GM23338 (cell line): ENCODE results near the gene SLU7. TPM values are rescaled to one million over a fixed set of nuclear protein-coding genes. Genes with fewer than 3 reads are reported as not detected.
A peak's percentile ranks its signal among the peaks of the same experiment; 100 is the strongest.

Experiments used
- ATAC-seq: fragments of 200-7000 bp; cut with Tn5 transposase; 3 replicates; pipeline ENCODE4 v1.9.1; 2020
- DNase-seq: peaks from one replicate; pipeline ENCODE4 v3.0.0-alpha.2; 2015; ENCODE audit warnings: low spot score
- H2AFZ ChIP-seq: fragments of 200-600 bp; sonication (generic); 2 replicates; pipeline ENCODE4 v1.8.0; 2016; ENCODE audit warnings: antibody characterized with exemption, mild to moderate bottlenecking, moderate library complexity
- H3F3A ChIP-seq: fragments of 200-600 bp; sonication (generic); replicated peaks from 2 replicates; pipeline ENCODE4 v1.8.0; 2017; ENCODE audit warnings: antibody characterized with exemption, mixed run types, low read depth
- H3K27ac ChIP-seq: fragments of 200-600 bp; sonication (generic); 2 replicates; pipeline ENCODE4 v1.6.1; 2016; ENCODE audit warnings: low read depth
- H3K27me3 ChIP-seq: fragments of 200-600 bp; sonication (generic); 2 replicates; pipeline ENCODE4 v1.8.0; 2016; ENCODE audit warnings: mild to moderate bottlenecking, mixed run types, moderate library complexity; ENCODE audit not compliant: insufficient read depth
- H3K36me3 ChIP-seq: fragments of 200-600 bp; sonication (generic); 2 replicates; pipeline ENCODE4 v1.8.0; 2016; ENCODE audit warnings: mild to moderate bottlenecking; ENCODE audit not compliant: insufficient read depth
- H3K4me1 ChIP-seq: fragments of 200-600 bp; sonication (generic); 2 replicates; pipeline ENCODE4 v1.8.0; 2016; ENCODE audit warnings: mild to moderate bottlenecking, moderate library complexity; ENCODE audit not compliant: insufficient read depth
- H3K4me2 ChIP-seq: fragments of 200-600 bp; sonication (generic); 2 replicates; pipeline ENCODE4 v1.7.1; 2017; ENCODE audit warnings: mixed run types
- H3K4me3 ChIP-seq: fragments of 200-600 bp; sonication (generic); 2 replicates; pipeline ENCODE4 v1.6.1; 2016; ENCODE audit warnings: mixed run types
- H3K79me2 ChIP-seq: fragments of 200-600 bp; sonication (generic); replicated peaks from 2 replicates; pipeline ENCODE4 v1.8.0; 2017; ENCODE audit warnings: mild to moderate bottlenecking; ENCODE audit not compliant: insufficient read depth
- H3K9me2 ChIP-seq: fragments of 200-600 bp; sonication (generic); 2 replicates; pipeline ENCODE4 v1.8.0; 2017; ENCODE audit not compliant: insufficient read depth
- H4K20me1 ChIP-seq: fragments of 200-600 bp; sonication (generic); replicated peaks from 2 replicates; pipeline ENCODE4 v1.8.0; 2017; ENCODE audit warnings: mild to moderate bottlenecking; ENCODE audit not compliant: insufficient read depth
- H3K27ac Mint-ChIP-seq: 2 replicates; pipeline ENCODE4 v1.8.0; 2020; ENCODE audit warnings: inconsistent platforms, mild to moderate bottlenecking, moderate library complexity, mixed read lengths
- H3K27me3 Mint-ChIP-seq: 3 replicates; pipeline ENCODE4 v1.8.0; 2022; ENCODE audit warnings: low read depth, mild to moderate bottlenecking, moderate library complexity, mixed read lengths, inconsistent platforms; ENCODE audit not compliant: insufficient read depth, poor library complexity
- H3K36me3 Mint-ChIP-seq: 3 replicates; pipeline ENCODE4 v1.8.0; 2021; ENCODE audit warnings: low read depth, mild to moderate bottlenecking, inconsistent platforms, moderate library complexity, mixed read lengths
- H3K4me1 Mint-ChIP-seq: 3 replicates; pipeline ENCODE4 v1.8.0; 2020; ENCODE audit warnings: mild to moderate bottlenecking, inconsistent platforms, mixed read lengths
- H3K4me3 Mint-ChIP-seq: 3 replicates; pipeline ENCODE4 v1.8.0; 2021; ENCODE audit warnings: moderate library complexity, mild to moderate bottlenecking, inconsistent platforms, mixed read lengths
- H3K9me3 Mint-ChIP-seq: 3 replicates; pipeline ENCODE4 v1.8.0; 2020; ENCODE audit warnings: moderate library complexity, mild to moderate bottlenecking, inconsistent platforms, mixed read lengths
- CREB1 ChIP-seq: fragments of 250-450 bp; sonication (Bioruptor Pico); IDR thresholded peaks from 2 replicates; pipeline ENCODE4 v1.5.0; 2020; ENCODE audit warnings: low read depth, mild to moderate bottlenecking, moderate library complexity
- EZH2 ChIP-seq: fragments of 200-600 bp; sonication (generic); IDR thresholded peaks from one replicate; pipeline ENCODE4 v1.8.0; 2017; ENCODE audit warnings: antibody characterized with exemption, mild to moderate bottlenecking, low read depth; ENCODE audit not compliant: unreplicated experiment
- EZH2phosphoT487 ChIP-seq: fragments of 200-600 bp; sonication (generic); IDR thresholded peaks from one replicate; pipeline ENCODE4 v1.8.1; 2018; ENCODE audit warnings: antibody characterized with exemption; ENCODE audit not compliant: unreplicated experiment
- JUNB ChIP-seq: IDR thresholded peaks from one replicate; pipeline ENCODE4 v1.6.1; 2016; ENCODE audit warnings: antibody characterized with exemption; ENCODE audit not compliant: unreplicated experiment
- NANOG ChIP-seq: IDR thresholded peaks from 2 replicates; pipeline ENCODE4 v1.6.1; 2016; ENCODE audit warnings: antibody characterized with exemption, borderline replicate concordance
- POLR2AphosphoS5 ChIP-seq: IDR thresholded peaks from 2 replicates; pipeline ENCODE4 v1.6.1; 2016; ENCODE audit warnings: antibody characterized with exemption, low read depth
- STAT1 ChIP-seq: IDR thresholded peaks from one replicate; pipeline ENCODE4 v1.6.1; 2016; ENCODE audit warnings: antibody characterized with exemption; ENCODE audit not compliant: unreplicated experiment
- ZNF114 ChIP-seq: fragments of 250-450 bp; sonication (Bioruptor Pico); IDR thresholded peaks from 2 replicates; pipeline ENCODE4 v1.5.0; 2020; ENCODE audit warnings: mild to moderate bottlenecking, moderate library complexity
- ZNF331 ChIP-seq: fragments of 250-450 bp; sonication (Bioruptor Pico); IDR thresholded peaks from 2 replicates; pipeline ENCODE4 v1.5.0; 2020; ENCODE audit warnings: low read depth, mild to moderate bottlenecking, moderate library complexity
- polyA plus RNA-seq: library from polyadenylated mRNA; unstranded; fragments of >200 nt; fragmentation: Nextera tagmentation; extraction: Ambion mirVana; gene quantifications from 2 replicates; pipeline ENCODE4 v1.2.1, GENCODE V29; 2016
- total RNA-seq: library from RNA; depleted of rRNA; stranded (reverse); fragments of >200 nt; shearing (Covaris generic); gene quantifications from 2 replicates; pipeline ENCODE4 v1.2.3, GENCODE V29; 2014
- TF ChIP-seq, protein P1 (sequence below), 2 experiments: fragments of 200-600 bp in 1 of 2; sonication (generic) in 1 of 2; conservative IDR thresholded peaks; 2 replicates each; pipeline versions ENCODE4 v1.5.1 to v1.6.1; 2016 to 2017; ENCODE audit warnings: antibody characterized with exemption in 2 of 2, low read depth in 2 of 2, mild to moderate bottlenecking in 2 of 2, moderate library complexity in 1 of 2
- TF ChIP-seq, protein P2 (sequence below): IDR thresholded peaks from one replicate; pipeline ENCODE4 v1.6.1; 2018; ENCODE audit warnings: antibody characterized with exemption; ENCODE audit not compliant: unreplicated experiment
- TF ChIP-seq, protein P3 (sequence below): fragments of 250-450 bp; sonication (Bioruptor Pico); IDR thresholded peaks from 2 replicates; pipeline ENCODE4 v1.5.0; 2020; ENCODE audit warnings: mild to moderate bottlenecking, moderate library complexity
- TF ChIP-seq, protein P4 (sequence below): IDR thresholded peaks from 2 replicates; pipeline ENCODE4 v1.6.1; 2016; ENCODE audit warnings: antibody characterized with exemption

SLU7 gene
- total and polyA plus RNA-seq, 2 experiments from 2014 or later, result 27.0 to 47.5 TPM

DNA sequence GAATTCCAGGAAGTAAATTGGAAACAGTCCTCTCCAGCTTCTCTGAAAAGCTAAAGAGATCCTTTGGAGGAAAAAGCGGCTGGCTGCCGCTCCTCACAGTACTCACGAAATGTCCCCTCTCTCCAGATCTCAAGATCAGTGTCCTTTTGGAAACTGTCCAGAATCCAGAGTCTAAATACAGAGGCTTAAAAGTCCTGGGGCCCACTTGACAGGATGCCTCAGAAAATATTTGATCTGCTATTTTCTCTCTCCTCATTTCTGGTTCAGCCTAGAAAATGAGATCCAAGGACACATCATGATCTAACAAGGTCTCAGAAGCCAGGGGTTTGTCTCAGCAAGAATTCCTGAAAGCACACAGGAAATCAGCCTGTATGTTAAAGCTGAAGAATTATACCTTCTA lies 55.7 kb downstream of the SLU7 start:
- Histone ChIP-seq H3K27me3 (no peaks in the 10 kb centered on the region), H3K27ac (no peak overlapping the region), H3K4me2 (no peak overlapping the region), H4K20me1 (no peaks in the 10 kb centered on the region), H3K4me3 (no peak overlapping the region), H3K79me2 (no peaks in the 10 kb centered on the region), H3K4me1 (peaks cover 9% of the 10 kb centered on the region; the same call in 1 of the 2 replicates), H3K9me2 (no peaks in the 10 kb centered on the region), H3K36me3 (no peaks in the 10 kb centered on the region), H2AFZ (peak overlapping the region; percentile 86; the same call in 1 of the 2 replicates), H3F3A (no peaks in the 10 kb centered on the region)
- Mint-ChIP-seq H3K27me3 (peaks cover 2% of the 10 kb centered on the region), H3K4me1 (peaks cover 11% of the 10 kb centered on the region), H3K36me3 (no peaks in the 10 kb centered on the region), H3K4me3 (no peak overlapping the region), H3K27ac (no peak overlapping the region), H3K9me3 (no peaks in the 10 kb centered on the region)
- TF ChIP-seq ZNF114, result no peak
- TF ChIP-seq CREB1 (CRISPR knock-in tag), result no peak
- TF ChIP-seq, protein P1, sequence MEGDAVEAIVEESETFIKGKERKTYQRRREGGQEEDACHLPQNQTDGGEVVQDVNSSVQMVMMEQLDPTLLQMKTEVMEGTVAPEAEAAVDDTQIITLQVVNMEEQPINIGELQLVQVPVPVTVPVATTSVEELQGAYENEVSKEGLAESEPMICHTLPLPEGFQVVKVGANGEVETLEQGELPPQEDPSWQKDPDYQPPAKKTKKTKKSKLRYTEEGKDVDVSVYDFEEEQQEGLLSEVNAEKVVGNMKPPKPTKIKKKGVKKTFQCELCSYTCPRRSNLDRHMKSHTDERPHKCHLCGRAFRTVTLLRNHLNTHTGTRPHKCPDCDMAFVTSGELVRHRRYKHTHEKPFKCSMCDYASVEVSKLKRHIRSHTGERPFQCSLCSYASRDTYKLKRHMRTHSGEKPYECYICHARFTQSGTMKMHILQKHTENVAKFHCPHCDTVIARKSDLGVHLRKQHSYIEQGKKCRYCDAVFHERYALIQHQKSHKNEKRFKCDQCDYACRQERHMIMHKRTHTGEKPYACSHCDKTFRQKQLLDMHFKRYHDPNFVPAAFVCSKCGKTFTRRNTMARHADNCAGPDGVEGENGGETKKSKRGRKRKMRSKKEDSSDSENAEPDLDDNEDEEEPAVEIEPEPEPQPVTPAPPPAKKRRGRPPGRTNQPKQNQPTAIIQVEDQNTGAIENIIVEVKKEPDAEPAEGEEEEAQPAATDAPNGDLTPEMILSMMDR (conservative IDR thresholded peaks at IDR 0.05; ENCODE audit: low read depth in 2 of 2), result no peak
- TF ChIP-seq STAT1, result no peak
- no peak for TF ChIP-seq POLR2AphosphoS5
- TF ChIP-seq, protein P2, sequence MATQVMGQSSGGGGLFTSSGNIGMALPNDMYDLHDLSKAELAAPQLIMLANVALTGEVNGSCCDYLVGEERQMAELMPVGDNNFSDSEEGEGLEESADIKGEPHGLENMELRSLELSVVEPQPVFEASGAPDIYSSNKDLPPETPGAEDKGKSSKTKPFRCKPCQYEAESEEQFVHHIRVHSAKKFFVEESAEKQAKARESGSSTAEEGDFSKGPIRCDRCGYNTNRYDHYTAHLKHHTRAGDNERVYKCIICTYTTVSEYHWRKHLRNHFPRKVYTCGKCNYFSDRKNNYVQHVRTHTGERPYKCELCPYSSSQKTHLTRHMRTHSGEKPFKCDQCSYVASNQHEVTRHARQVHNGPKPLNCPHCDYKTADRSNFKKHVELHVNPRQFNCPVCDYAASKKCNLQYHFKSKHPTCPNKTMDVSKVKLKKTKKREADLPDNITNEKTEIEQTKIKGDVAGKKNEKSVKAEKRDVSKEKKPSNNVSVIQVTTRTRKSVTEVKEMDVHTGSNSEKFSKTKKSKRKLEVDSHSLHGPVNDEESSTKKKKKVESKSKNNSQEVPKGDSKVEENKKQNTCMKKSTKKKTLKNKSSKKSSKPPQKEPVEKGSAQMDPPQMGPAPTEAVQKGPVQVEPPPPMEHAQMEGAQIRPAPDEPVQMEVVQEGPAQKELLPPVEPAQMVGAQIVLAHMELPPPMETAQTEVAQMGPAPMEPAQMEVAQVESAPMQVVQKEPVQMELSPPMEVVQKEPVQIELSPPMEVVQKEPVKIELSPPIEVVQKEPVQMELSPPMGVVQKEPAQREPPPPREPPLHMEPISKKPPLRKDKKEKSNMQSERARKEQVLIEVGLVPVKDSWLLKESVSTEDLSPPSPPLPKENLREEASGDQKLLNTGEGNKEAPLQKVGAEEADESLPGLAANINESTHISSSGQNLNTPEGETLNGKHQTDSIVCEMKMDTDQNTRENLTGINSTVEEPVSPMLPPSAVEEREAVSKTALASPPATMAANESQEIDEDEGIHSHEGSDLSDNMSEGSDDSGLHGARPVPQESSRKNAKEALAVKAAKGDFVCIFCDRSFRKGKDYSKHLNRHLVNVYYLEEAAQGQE, result no peak
- no peak for TF ChIP-seq EZH2
- no peak for TF ChIP-seq NANOG
- TF ChIP-seq ZNF331, result no peak
- TF ChIP-seq, protein P3, sequence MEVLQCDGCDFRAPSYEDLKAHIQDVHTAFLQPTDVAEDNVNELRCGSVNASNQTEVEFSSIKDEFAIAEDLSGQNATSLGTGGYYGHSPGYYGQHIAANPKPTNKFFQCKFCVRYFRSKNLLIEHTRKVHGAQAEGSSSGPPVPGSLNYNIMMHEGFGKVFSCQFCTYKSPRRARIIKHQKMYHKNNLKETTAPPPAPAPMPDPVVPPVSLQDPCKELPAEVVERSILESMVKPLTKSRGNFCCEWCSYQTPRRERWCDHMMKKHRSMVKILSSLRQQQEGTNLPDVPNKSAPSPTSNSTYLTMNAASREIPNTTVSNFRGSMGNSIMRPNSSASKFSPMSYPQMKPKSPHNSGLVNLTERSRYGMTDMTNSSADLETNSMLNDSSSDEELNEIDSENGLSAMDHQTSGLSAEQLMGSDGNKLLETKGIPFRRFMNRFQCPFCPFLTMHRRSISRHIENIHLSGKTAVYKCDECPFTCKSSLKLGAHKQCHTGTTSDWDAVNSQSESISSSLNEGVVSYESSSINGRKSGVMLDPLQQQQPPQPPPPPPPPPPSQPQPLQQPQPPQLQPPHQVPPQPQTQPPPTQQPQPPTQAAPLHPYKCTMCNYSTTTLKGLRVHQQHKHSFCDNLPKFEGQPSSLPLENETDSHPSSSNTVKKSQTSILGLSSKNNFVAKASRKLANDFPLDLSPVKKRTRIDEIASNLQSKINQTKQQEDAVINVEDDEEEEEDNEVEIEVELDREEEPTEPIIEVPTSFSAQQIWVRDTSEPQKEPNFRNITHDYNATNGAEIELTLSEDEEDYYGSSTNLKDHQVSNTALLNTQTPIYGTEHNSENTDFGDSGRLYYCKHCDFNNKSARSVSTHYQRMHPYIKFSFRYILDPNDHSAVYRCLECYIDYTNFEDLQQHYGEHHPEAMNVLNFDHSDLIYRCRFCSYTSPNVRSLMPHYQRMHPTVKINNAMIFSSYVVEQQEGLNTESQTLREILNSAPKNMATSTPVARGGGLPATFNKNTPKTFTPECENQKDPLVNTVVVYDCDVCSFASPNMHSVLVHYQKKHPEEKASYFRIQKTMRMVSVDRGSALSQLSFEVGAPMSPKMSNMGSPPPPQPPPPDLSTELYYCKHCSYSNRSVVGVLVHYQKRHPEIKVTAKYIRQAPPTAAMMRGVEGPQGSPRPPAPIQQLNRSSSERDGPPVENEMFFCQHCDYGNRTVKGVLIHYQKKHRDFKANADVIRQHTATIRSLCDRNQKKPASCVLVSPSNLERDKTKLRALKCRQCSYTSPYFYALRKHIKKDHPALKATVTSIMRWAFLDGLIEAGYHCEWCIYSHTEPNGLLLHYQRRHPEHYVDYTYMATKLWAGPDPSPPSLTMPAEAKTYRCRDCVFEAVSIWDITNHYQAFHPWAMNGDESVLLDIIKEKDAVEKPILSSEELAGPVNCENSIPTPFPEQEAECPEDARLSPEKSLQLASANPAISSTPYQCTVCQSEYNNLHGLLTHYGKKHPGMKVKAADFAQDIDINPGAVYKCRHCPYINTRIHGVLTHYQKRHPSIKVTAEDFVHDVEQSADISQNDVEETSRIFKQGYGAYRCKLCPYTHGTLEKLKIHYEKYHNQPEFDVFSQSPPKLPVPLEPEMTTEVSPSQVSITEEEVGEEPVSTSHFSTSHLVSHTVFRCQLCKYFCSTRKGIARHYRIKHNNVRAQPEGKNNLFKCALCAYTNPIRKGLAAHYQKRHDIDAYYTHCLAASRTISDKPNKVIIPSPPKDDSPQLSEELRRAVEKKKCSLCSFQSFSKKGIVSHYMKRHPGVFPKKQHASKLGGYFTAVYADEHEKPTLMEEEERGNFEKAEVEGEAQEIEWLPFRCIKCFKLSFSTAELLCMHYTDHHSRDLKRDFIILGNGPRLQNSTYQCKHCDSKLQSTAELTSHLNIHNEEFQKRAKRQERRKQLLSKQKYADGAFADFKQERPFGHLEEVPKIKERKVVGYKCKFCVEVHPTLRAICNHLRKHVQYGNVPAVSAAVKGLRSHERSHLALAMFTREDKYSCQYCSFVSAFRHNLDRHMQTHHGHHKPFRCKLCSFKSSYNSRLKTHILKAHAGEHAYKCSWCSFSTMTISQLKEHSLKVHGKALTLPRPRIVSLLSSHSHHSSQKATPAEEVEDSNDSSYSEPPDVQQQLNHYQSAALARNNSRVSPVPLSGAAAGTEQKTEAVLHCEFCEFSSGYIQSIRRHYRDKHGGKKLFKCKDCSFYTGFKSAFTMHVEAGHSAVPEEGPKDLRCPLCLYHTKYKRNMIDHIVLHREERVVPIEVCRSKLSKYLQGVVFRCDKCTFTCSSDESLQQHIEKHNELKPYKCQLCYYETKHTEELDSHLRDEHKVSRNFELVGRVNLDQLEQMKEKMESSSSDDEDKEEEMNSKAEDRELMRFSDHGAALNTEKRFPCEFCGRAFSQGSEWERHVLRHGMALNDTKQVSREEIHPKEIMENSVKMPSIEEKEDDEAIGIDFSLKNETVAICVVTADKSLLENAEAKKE (CRISPR knock-in tag), result no peak
- no peak for TF ChIP-seq JUNB
- no peak for TF ChIP-seq EZH2phosphoT487
- TF ChIP-seq, protein P4, sequence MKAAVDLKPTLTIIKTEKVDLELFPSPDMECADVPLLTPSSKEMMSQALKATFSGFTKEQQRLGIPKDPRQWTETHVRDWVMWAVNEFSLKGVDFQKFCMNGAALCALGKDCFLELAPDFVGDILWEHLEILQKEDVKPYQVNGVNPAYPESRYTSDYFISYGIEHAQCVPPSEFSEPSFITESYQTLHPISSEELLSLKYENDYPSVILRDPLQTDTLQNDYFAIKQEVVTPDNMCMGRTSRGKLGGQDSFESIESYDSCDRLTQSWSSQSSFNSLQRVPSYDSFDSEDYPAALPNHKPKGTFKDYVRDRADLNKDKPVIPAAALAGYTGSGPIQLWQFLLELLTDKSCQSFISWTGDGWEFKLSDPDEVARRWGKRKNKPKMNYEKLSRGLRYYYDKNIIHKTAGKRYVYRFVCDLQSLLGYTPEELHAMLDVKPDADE, result no peak
- ATAC-seq, result no peak
- no peak for DNase-seq
